Gastroesophageal sphincter (tissue), 4 donors: Measurements from ENCODE around the gene STMP1. TPM values are rescaled to one million over a fixed set of nuclear protein-coding genes. Genes with fewer than 3 reads are reported as not detected.

ENCODE experiments used
- ATAC-seq: fragments of 150-250 bp; one replicate; pipeline ENCODE4 v1.9.1; 2016; ENCODE audit warnings: mild to moderate bottlenecking, moderate library complexity
- H3K27ac ChIP-seq, 4 donors: fragments of 200-600 bp; sonication (generic) in 3 of 4; 1 replicate in 3 of 4; 2 replicates in 1 of 4; pipeline ENCODE4 v1.5.1; 2016 to 2019
- H3K27me3 ChIP-seq: fragments of 200-600 bp; sonication (generic); one replicate; pipeline ENCODE4 v1.5.1; 2019
- H3K36me3 ChIP-seq, 2 donors: fragments of 200-600 bp; sonication (generic); one replicate each; pipeline ENCODE4 v1.5.1; 2019; ENCODE audit warnings: control low read depth in 1 of 2
- H3K4me1 ChIP-seq, 3 donors: fragments of 200-600 bp; sonication (generic); 1 replicate in 2 of 3; 2 replicates in 1 of 3; pipeline ENCODE4 v1.5.1; 2016 to 2019; ENCODE audit warnings: control low read depth in 2 of 3
- H3K4me3 ChIP-seq, 2 donors: fragments of 200-600 bp; sonication (generic); one replicate each; pipeline ENCODE4 v1.5.1; 2019; ENCODE audit warnings: mild to moderate bottlenecking in 1 of 2, moderate library complexity in 1 of 2
- H3K9me3 ChIP-seq, 3 donors: fragments of 200-600 bp; sonication (generic); one replicate each; pipeline ENCODE4 v1.5.1; 2017 to 2019; ENCODE audit warnings: control low read depth in 2 of 3
- EP300 ChIP-seq: sonication (generic); formaldehyde crosslinking; IDR thresholded peaks from one replicate; pipeline ENCODE4 v1.6.1; 2017; ENCODE audit warnings: antibody characterized with exemption, mild to moderate bottlenecking
- POLR2A ChIP-seq, 2 donors: fragments of 450-650 bp; IDR thresholded peaks; one replicate each; pipeline ENCODE4 v1.6.1; 2017; ENCODE audit warnings: antibody characterized with exemption in 2 of 2, mild to moderate bottlenecking in 2 of 2, moderate library complexity in 1 of 2
- POLR2AphosphoS5 ChIP-seq: sonication (generic); formaldehyde crosslinking; IDR thresholded peaks from one replicate; pipeline ENCODE4 v1.6.1; 2017; ENCODE audit warnings: antibody characterized with exemption
- WGBS, 2 donors: methylation state at CpG; one replicate each; pipeline ENCODE4 v1.1.5; 2018; ENCODE audit warnings: low coverage in 1 of 2; 5-methylcytosine and 5-hydroxymethylcytosine counted together
- total RNA-seq, 4 donors: library from RNA; depleted of rRNA; stranded (reverse); fragments of >200 nt; gene quantifications; one replicate each; pipeline ENCODE4 v1.1.0, GENCODE V29; 2016
- TF ChIP-seq, protein P1 (sequence below), 4 experiments: fragments of 200-600 bp in 2 of 4; fragments of 450-650 bp in 2 of 4; sonication (generic) in 1 of 4; IDR thresholded peaks; one replicate each; pipeline ENCODE4 v1.5.1; 2017 to 2019; ENCODE audit warnings: antibody characterized with exemption in 4 of 4, mild to moderate bottlenecking in 2 of 4, moderate library complexity in 2 of 4

Gene STMP1
- total RNA-seq, 4 donors from 2014 or later = 6.5 to 17.4 (median 11.9) TPM

GRCh38 chr7:135669774-135670173 lies 7.5 kb downstream of the STMP1 start:
- Histone ChIP-seq H3K27ac (no peak overlapping the region), H3K4me1 (peaks cover 5 to 63% (median 10%) of the 10 kb centered on the region in 3 donors), H3K27me3 (no peaks in the 10 kb centered on the region), H3K4me3 (no peak overlapping the region), H3K9me3 (no peaks in the 10 kb centered on the region), H3K36me3 (peaks cover 0 to 19% of the 10 kb centered on the region in 2 donors)
- ATAC-seq = no peak
- TF ChIP-seq, protein P1, sequence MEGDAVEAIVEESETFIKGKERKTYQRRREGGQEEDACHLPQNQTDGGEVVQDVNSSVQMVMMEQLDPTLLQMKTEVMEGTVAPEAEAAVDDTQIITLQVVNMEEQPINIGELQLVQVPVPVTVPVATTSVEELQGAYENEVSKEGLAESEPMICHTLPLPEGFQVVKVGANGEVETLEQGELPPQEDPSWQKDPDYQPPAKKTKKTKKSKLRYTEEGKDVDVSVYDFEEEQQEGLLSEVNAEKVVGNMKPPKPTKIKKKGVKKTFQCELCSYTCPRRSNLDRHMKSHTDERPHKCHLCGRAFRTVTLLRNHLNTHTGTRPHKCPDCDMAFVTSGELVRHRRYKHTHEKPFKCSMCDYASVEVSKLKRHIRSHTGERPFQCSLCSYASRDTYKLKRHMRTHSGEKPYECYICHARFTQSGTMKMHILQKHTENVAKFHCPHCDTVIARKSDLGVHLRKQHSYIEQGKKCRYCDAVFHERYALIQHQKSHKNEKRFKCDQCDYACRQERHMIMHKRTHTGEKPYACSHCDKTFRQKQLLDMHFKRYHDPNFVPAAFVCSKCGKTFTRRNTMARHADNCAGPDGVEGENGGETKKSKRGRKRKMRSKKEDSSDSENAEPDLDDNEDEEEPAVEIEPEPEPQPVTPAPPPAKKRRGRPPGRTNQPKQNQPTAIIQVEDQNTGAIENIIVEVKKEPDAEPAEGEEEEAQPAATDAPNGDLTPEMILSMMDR (IDR thresholded peaks at IDR 0.05) = no peak
- no peak for TF ChIP-seq EP300
- no peak for TF ChIP-seq POLR2A (IDR thresholded peaks at IDR 0.05)
- no peak for TF ChIP-seq POLR2AphosphoS5
- WGBS, 2 donors = 60% methylated on average over 1 of the region's 1 CpG; no CpG with 5 or more reads in 1 of the 2 donors

DNA sequence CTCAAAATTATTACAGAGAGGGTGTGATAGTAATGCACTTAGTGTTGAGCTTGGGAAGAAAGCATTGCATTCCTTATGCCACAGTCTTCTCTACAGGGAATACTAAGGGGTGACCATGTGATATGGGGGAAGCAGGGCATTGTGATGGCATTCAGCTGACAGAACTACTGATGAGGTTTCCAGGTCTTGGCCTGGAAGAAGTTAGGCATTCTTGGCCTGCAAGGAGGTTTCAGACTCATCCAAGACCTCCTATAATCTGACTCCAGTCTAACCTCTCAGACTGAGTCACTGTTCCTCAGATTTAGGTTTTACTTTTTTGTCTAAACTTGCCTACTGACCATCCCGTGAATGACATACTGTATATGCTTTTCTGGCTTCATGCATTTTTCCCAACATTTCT lies 7.9 kb downstream of the STMP1 start:
- H3K9me3 ChIP-seq = no peaks in the 10 kb centered on the region
- H3K27ac ChIP-seq = no peak overlapping the region
- WGBS, 2 donors = 14 to 29% methylated on average over 1 of the region's 1 CpG

GRCh38 chr7:135672560-135673359 lies 10.4 kb downstream of the STMP1 start:
- Histone ChIP-seq H3K4me1 (peaks cover 5 to 49% (median 10%) of the 10 kb centered on the region in 3 donors), H3K27ac (no peak overlapping the region), H3K27me3 (no peaks in the 10 kb centered on the region), H3K4me3 (no peak overlapping the region), H3K9me3 (no peaks in the 10 kb centered on the region), H3K36me3 (peaks cover 0 to 35% of the 10 kb centered on the region in 2 donors)
- TF ChIP-seq, protein P1 (IDR thresholded peaks at IDR 0.05) = peak; percentile 60 to 80 (median 73)
- TF ChIP-seq POLR2AphosphoS5 = no peak
- 28 to 32% methylated on average over 2 to 3 of the region's 3 CpGs for WGBS, 2 donors
- ATAC-seq = peak; percentile 63

More for the DNA sequence above, 7.9 kb downstream of the STMP1 start:
- peaks cover 0 to 23% of the 10 kb centered on the region in 2 donors for H3K36me3 ChIP-seq
- no peak for ATAC-seq
- H3K4me3 ChIP-seq = no peak overlapping the region
- H3K4me1 ChIP-seq = peaks cover 5 to 59% (median 10%) of the 10 kb centered on the region in 3 donors
- no peaks in the 10 kb centered on the region for H3K27me3 ChIP-seq
- no peak for TF ChIP-seq EP300
- TF ChIP-seq POLR2A (IDR thresholded peaks at IDR 0.05) = no peak
- TF ChIP-seq, protein P1 (IDR thresholded peaks at IDR 0.05) = no peak
- TF ChIP-seq POLR2AphosphoS5 = no peak

GRCh38 chr7:135673360-135673706 lies 11.0 kb downstream of the STMP1 start:
- peaks cover 8 to 55% (median 14%) of the 10 kb centered on the region in 3 donors for H3K4me1 ChIP-seq
- ATAC-seq = no peak
- WGBS, 2 donors = 46 to 54% methylated on average over 4 to 6 of the region's 6 CpGs

More at GRCh38 chr7:135673360-135673706, 11.0 kb downstream of the STMP1 start:
- Histone ChIP-seq H3K27me3 (no peaks in the 10 kb centered on the region), H3K27ac (no peak overlapping the region), H3K9me3 (no peaks in the 10 kb centered on the region), H3K36me3 (peaks cover 0 to 37% of the 10 kb centered on the region in 2 donors), H3K4me3 (no peak overlapping the region)
- no peak for TF ChIP-seq POLR2A (IDR thresholded peaks at IDR 0.05)
- TF ChIP-seq, protein P1 (IDR thresholded peaks at IDR 0.05) = no peak
- no peak for TF ChIP-seq POLR2AphosphoS5
- TF ChIP-seq EP300 = no peak
